AG09319 (cell line): Measurements from ENCODE around the gene MLLT3.

Experiments used
- DNase-seq: peaks from one replicate; pipeline ENCODE4 v3.0.0-alpha.2; 2010; ENCODE audit warnings: low read depth; ENCODE audit errors: extremely low read depth
- TF ChIP-seq, protein P1 (sequence below): IDR thresholded peaks from 2 replicates; pipeline ENCODE4 v1.5.1; 2011; ENCODE audit warnings: low read depth, mild to moderate bottlenecking, inconsistent platforms, low read length, moderate library complexity

The MLLT3 gene

GRCh38 chr9:20352591-20352990 is 269.7 kb downstream of the MLLT3 start:
- TF ChIP-seq, protein P1, sequence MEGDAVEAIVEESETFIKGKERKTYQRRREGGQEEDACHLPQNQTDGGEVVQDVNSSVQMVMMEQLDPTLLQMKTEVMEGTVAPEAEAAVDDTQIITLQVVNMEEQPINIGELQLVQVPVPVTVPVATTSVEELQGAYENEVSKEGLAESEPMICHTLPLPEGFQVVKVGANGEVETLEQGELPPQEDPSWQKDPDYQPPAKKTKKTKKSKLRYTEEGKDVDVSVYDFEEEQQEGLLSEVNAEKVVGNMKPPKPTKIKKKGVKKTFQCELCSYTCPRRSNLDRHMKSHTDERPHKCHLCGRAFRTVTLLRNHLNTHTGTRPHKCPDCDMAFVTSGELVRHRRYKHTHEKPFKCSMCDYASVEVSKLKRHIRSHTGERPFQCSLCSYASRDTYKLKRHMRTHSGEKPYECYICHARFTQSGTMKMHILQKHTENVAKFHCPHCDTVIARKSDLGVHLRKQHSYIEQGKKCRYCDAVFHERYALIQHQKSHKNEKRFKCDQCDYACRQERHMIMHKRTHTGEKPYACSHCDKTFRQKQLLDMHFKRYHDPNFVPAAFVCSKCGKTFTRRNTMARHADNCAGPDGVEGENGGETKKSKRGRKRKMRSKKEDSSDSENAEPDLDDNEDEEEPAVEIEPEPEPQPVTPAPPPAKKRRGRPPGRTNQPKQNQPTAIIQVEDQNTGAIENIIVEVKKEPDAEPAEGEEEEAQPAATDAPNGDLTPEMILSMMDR = no peak
- no peak for DNase-seq

DNA sequence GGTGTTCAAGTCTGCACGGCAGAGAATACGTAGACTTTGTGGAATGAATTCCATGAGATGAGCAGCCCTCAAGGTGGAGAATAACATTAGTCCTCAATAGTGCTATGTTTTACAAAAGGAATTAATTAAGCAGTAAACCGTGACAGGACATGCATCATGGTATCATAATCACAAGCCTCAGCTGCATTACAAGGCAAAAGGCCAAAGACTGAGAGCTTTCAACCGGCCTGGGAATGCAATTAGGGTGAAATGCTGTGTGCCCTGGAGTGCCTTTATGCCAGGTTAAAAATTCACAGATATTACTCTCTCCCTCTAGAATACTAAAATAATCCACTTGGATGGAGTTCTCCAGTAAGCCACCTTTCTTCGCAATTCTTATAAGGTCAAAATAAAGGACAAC is 270.6 kb downstream of the MLLT3 start:
- no peak for DNase-seq
- TF ChIP-seq, protein P1 = no peak

DNA sequence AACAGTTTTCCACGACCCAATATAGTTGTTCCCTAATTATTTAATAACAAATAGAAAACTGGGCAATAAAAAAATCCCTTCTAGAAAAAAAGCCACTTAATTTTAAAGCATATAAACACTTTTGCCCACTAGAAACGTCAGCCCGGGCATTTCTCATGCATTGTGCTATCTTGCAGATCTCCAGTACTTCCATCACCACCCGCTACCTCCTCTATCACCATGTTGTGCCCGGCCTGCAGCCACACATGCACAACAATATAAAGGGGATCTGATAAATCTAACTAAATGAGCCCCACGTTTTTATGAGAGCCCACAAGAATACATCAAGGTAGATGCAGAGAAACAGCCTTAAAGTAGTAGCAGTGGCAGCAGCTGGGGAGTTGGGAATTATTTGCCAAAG is 272.7 kb downstream of the MLLT3 start:
- no peak for DNase-seq

DNA sequence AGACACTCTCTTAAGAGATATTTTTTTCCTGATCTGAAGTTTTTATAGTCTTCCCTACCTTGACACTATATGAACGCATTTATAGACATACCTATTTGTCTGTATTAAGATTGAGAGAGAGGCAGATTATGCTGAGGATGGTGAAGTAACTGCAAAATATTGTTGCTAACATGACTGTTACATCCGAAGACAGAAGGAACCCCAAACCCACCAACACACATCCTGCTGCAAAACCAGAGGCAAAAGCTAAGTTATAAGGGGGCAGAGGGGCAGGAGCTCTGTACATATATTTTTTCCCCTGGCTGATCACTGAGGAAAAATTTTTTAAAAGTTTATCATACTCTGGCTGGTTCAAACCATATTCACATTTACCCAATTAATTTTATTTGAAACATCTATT is 279.0 kb downstream of the MLLT3 start:
- DNase-seq = no peak
- TF ChIP-seq, protein P1 = no peak

More for the DNA sequence above, 272.7 kb downstream of the MLLT3 start:
- TF ChIP-seq, protein P1 = no peak

- TF ChIP-seq, protein P1 = no peak
- DNase-seq = no peak
Observed at GRCh38 chr9:20340511-20340861, 281.8 kb downstream of the MLLT3 start.

- DNase-seq = no peak
Observed at GRCh38 chr9:20335668-20336332, 286.5 kb downstream of the MLLT3 start.

DNA sequence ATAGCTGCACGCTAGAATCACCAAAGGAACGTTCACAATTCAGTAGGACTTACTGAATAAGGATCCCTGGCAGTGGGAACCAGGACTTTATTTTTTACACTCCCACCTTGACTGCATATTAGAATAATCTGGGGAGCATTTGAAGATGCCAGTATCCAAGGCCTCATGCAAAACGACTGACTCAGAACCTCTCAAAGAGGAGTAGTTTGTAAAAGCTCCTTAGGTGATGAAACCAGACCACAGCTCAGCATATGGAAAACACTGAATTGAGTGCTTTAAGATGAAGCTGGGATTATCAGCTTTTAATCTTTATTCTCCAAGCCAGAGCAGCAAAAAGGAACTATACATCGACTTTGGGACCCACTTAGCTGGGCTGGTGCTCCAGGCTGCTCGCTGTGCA is 288.3 kb downstream of the MLLT3 start:
- TF ChIP-seq, protein P1 = no peak
- no peak for DNase-seq

More at GRCh38 chr9:20335668-20336332, 286.5 kb downstream of the MLLT3 start:
- TF ChIP-seq, protein P1 = no peak
